ENCODE measurements around the gene LGALS4.
"Not testable (repeated sequence)": the region's sequence is repeated elsewhere in the genome, so short reads cannot be mapped to it uniquely, and the experiment has no call there.

The LGALS4 gene

DNA sequence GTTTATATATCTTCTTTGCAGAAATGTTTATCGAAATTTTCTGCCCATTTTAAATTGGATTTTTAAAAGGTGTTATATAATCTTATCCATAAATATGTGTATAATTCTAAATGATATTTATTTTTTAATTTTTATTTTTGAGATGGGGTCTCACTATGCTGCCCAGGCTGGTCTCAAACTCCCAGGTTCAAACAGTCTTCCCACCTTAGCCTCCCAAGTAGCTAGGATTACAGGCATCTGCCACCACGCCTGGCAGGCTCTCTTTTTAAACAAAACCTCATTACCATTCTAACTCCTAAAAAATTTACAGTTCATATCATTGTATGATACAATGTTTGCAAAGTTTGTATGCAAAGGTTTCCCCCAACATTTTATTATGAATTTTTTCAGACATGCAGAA lies 16.6 kb downstream of the LGALS4 start:
- TF ChIP-seq, protein P1, sequence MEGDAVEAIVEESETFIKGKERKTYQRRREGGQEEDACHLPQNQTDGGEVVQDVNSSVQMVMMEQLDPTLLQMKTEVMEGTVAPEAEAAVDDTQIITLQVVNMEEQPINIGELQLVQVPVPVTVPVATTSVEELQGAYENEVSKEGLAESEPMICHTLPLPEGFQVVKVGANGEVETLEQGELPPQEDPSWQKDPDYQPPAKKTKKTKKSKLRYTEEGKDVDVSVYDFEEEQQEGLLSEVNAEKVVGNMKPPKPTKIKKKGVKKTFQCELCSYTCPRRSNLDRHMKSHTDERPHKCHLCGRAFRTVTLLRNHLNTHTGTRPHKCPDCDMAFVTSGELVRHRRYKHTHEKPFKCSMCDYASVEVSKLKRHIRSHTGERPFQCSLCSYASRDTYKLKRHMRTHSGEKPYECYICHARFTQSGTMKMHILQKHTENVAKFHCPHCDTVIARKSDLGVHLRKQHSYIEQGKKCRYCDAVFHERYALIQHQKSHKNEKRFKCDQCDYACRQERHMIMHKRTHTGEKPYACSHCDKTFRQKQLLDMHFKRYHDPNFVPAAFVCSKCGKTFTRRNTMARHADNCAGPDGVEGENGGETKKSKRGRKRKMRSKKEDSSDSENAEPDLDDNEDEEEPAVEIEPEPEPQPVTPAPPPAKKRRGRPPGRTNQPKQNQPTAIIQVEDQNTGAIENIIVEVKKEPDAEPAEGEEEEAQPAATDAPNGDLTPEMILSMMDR (IDR thresholded peaks at IDR 0.05; ENCODE audit: control insufficient read depth, extremely low read depth, insufficient read depth) = no peak
- no peak for DNase-seq (ENCODE audit: low read depth)

GRCh38 chr19:38795549-38795948 lies 17.2 kb downstream of the LGALS4 start:
- DNase-seq (ENCODE audit: low read depth) = no peak
- no peak overlapping the region for H3K4me3 ChIP-seq (ENCODE audit: low read depth, low read length)
- TF ChIP-seq, protein P1 (IDR thresholded peaks at IDR 0.05; ENCODE audit: control insufficient read depth, extremely low read depth, insufficient read depth) = no peak

More for the DNA sequence above, 16.6 kb downstream of the LGALS4 start:
- no peak overlapping the region for H3K4me3 ChIP-seq (ENCODE audit: low read depth, low read length)

GRCh38 chr19:38793671-38794070 lies 19.1 kb downstream of the LGALS4 start:
- TF ChIP-seq, protein P1 (IDR thresholded peaks at IDR 0.05; ENCODE audit: control insufficient read depth, extremely low read depth, insufficient read depth) = no peak
- DNase-seq (ENCODE audit: low read depth) = no peak
- H3K4me3 ChIP-seq (ENCODE audit: low read depth, low read length) = no peak overlapping the region

DNA sequence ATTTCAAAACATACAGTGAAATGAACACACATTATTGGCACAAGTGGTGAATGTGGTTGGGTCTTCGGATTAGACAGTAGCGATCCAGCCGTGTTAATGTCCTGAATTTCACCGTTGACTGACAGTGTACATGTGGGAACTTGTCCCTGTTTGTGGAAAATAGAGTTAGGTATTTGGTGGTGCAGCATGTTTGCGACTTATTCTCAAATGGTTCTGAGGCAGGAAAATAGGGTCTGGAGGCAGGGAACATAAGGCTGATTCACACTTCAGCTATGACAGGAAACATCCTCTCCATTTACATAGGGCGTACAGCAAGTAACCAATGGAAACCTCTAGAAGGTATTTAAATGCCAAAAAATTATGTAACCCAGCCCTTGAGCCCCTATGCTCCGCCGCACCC lies 19.6 kb downstream of the LGALS4 start:
- no peak for DNase-seq (ENCODE audit: low read depth)
- H3K4me3 ChIP-seq (ENCODE audit: low read depth, low read length) = no peak overlapping the region
- TF ChIP-seq, protein P1 (IDR thresholded peaks at IDR 0.05; ENCODE audit: control insufficient read depth, extremely low read depth, insufficient read depth) = no peak

- TF ChIP-seq, protein P1 (IDR thresholded peaks at IDR 0.05; ENCODE audit: control insufficient read depth, extremely low read depth, insufficient read depth) = no peak
- no peak for DNase-seq (ENCODE audit: low read depth)
- no peak overlapping the region for H3K4me3 ChIP-seq (ENCODE audit: low read depth, low read length)
Observed at GRCh38 chr19:38792250-38793111, 20.3 kb downstream of the LGALS4 start.

GRCh38 chr19:38791451-38792064 lies 21.2 kb downstream of the LGALS4 start:
- H3K4me3 ChIP-seq (ENCODE audit: low read depth, low read length); DNase-seq (ENCODE audit: low read depth): not testable (repeated sequence)

DNA sequence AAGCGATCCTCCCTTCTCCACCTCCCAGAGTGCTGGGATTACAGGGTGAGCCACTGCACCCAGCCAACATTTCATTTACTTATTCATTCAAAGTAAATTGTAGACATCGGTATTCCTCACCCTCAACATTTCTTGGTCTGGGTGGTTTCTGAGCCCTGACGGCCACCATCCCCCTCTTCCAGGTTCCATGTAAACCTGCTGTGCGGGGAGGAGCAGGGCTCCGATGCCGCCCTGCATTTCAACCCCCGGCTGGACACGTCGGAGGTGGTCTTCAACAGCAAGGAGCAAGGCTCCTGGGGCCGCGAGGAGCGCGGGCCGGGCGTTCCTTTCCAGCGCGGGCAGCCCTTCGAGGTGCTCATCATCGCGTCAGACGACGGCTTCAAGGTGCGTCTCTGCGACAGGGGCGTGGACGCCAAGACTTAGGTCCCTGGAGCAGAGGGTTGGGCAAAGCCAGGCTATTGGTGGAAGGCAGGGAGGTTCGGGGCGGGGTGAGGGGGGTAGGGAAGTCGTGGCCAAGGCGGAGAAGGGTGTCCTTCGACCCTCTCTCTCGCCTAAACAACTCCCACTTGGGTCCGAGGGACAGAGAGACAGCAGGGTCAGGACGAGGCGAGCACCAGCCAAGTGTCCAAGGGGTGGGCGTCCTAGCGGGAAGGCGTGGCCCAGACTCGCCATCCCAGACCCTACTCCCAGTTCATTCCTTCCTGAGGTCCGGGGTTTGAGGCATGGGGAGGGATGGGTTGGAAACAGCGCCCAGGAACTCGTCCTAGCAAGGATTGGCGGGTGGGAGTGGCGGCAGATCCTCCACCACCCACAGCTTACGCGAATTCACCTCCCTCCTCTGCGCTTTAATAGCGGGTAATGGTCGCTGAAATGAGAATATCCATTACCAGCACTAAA lies 22.0 kb downstream of the LGALS4 start:
- H3K4me3 ChIP-seq (ENCODE audit: low read depth, low read length); DNase-seq (ENCODE audit: low read depth): not testable (repeated sequence)

Measured in LNCaP clone FGC (cell line).